GM10266 (cell line): ENCODE results near the gene TMEM170A.
A peak's percentile ranks its signal among the peaks of the same experiment; 100 is the strongest.
"Not testable (repeated sequence)": the region's sequence is repeated elsewhere in the genome, so short reads cannot be mapped to it uniquely, and the experiment has no call there.

Experiments used
- DNase-seq: peaks from one replicate; pipeline ENCODE4 v3.0.0; 2012; ENCODE audit errors: extremely low spot score
- TF ChIP-seq, protein P1 (sequence below): IDR thresholded peaks from 2 replicates; pipeline ENCODE4 v1.5.1; 2012; ENCODE audit warnings: mild to moderate bottlenecking, low read depth; ENCODE audit not compliant: control insufficient read depth, insufficient read depth; ENCODE audit errors: missing control alignments

The TMEM170A gene

GRCh38 chr16:75464122-75464918, at the start of gene TMEM170A:
TMEM170A (minus strand) TSS chr16:75464689; CDS start chr16:75464600, 89 bp downstream.
- TF ChIP-seq, protein P1, sequence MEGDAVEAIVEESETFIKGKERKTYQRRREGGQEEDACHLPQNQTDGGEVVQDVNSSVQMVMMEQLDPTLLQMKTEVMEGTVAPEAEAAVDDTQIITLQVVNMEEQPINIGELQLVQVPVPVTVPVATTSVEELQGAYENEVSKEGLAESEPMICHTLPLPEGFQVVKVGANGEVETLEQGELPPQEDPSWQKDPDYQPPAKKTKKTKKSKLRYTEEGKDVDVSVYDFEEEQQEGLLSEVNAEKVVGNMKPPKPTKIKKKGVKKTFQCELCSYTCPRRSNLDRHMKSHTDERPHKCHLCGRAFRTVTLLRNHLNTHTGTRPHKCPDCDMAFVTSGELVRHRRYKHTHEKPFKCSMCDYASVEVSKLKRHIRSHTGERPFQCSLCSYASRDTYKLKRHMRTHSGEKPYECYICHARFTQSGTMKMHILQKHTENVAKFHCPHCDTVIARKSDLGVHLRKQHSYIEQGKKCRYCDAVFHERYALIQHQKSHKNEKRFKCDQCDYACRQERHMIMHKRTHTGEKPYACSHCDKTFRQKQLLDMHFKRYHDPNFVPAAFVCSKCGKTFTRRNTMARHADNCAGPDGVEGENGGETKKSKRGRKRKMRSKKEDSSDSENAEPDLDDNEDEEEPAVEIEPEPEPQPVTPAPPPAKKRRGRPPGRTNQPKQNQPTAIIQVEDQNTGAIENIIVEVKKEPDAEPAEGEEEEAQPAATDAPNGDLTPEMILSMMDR = peak; percentile 100

GRCh38 chr16:75506574-75506973, 42.1 kb upstream of the TMEM170A start:
- no peak for DNase-seq
- TF ChIP-seq, protein P1 = no peak

More at GRCh38 chr16:75464122-75464918, at the start of gene TMEM170A:
- DNase-seq = peak; percentile 97

DNA sequence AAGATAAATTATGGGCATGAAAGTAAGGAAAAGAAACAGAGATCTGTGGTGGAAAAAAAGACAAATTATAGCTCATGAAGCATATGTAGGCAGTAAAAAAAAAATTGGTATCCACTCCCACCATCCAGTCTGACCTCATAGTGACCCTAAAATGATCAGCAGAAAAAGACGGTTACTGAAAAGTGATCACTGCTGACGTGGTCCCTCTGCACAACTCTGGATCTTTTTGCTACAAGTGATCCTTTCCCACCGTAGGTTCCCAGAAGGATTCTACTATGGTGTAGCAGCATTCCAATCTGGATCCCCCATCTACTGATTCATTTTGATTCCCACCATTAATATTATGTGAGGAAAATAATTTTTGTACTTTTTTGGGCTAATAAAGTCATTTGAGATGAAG, 41.6 kb upstream of the TMEM170A start:
- TF ChIP-seq, protein P1 = no peak
- no peak for DNase-seq

GRCh38 chr16:75503801-75504200, 39.3 kb upstream of the TMEM170A start:
- DNase-seq = no peak
- TF ChIP-seq, protein P1 = no peak

DNA sequence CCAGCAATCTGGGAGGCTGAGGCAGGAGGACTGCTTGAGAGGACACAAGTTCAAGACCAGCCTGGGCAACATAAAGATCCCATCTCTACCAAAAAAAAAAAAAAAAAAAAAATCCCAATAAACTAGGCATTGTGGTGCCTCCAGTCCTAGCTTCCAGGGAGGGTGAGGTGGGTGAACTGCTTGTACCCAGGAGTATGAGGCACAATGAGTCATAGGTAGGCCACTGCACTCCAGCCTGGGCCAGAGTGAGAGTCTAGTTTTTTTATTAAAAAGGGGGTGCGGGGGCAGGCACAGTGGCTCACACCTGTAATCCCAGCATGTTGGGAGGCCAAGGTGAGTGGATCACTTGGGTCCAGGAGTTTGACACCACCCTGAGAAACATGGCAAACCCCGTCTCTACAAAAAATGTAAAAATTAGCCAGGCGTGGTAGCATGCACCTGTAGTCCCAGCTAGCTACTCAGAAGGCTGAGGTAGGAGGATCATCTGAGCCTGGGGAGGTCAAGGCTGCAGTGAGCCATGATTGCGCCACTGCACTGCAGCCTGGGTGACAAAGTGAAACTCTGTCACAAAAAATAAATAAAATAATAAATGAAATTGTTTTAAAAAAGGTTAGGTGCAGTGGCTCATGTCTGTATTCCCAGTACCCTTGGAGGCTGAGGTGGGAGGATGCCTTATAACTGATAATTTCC, 38.6 kb upstream of the TMEM170A start:
- TF ChIP-seq, protein P1 = no peak
- no peak for DNase-seq

DNA sequence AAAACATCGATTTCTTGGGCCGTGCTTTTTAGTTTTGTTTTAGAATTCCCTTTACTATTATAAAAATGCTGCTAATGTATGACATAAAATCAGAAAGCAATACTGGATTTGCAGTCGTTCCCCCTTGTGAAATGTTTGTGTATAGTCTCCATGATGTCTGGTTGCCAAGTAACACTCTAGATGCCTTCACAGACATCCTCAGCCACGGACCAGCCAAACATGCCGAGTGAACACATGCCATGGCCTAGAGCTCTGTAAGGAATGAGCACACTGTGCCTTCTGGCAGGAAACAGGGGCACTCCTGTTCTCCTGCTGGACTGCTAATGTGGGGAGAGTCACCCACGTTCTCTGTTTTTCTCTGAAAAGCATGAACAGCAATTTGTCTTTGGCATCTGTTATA, 37.3 kb upstream of the TMEM170A start:
- not testable (repeated sequence) for DNase-seq

DNA sequence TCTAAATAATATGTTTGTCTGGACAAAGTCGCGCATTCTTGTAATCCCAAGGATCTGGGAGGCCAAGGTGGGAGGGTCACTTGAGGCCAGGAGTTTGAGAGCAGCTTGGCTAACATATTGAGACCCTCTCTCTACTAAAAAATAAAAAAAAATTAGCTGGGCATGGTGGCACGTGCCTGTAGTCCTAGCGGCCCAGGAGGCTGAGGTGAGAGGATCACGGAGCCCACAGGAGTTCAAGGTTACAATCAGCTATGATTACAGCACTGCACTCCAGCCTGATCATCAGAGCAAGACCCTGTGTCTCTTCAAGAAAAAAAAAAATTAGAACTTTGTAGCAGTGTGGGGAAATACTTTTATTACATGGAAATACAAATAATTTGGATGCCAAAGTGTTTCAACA, 36.9 kb upstream of the TMEM170A start:
- TF ChIP-seq, protein P1 = no peak
- DNase-seq = no peak

DNA sequence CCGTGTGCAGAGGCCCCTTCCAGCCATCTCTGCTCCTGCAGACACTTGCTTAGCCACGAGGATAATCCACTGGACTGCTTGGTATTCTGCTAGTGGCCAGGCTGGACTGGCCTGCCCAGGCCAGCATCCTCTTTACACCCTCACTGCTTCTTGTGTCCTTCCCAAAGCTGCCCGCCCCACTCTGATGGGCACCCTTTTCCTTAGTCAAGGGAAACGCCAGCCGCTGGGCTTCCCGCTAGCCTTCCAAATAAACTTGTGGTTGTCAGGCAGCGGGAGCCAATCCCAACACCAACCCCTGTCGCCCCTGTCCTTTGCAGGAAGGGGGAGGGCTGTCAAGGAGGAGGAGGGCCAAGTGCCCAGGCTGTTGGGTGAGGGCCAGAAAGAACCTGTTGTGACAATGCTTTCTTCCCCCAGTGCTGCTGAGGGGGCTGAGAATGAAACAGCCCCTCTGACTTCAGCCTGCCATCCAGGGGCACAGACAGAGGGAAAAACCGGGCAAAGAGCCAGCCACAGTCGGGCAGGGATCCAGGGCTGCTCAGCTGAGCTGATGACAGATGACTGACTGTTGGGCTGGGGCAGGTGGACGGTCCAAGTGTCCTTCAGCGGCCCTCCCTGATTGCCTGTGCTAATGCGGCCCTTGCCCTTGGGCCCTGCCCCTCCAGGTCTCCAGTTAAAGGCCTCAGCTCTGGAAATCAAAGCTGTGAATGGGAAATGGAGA, 34.3 kb upstream of the TMEM170A start:
- not testable (repeated sequence) for DNase-seq
